Neural progenitor cell (in vitro differentiated cells): Measurements from ENCODE around the gene CELF6.

Experiments used
- CTCF ChIP-seq: fragments of 200-600 bp; sonication (generic); IDR thresholded peaks from 2 replicates; pipeline ENCODE4 v1.5.1; 2017; ENCODE audit warnings: antibody characterized with exemption, mild to moderate bottlenecking
- EZH2phosphoT487 ChIP-seq: fragments of 200-600 bp; sonication (generic); IDR thresholded peaks from 2 replicates; pipeline ENCODE4 v1.6.1; 2017; ENCODE audit warnings: antibody characterized with exemption

DNA sequence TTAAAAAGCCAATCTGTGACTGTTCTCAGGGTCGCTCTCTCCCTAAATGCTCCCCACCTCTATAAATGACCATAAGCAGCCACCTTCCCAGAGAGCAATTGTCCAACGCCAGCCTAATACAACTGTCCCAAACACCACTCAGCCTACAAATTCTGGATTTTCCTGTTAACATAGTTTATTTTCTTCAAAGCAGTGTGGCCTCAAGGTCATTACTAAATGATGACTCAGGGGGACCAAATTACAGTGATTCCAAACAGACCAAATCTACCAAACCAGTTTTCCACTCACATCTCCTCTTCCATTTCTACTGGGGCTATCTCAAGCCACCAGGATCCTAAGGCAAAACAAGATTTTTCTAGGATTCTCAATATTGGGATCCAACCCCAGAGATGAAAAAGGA is 33.3 kb upstream of the CELF6 start:
- no peak for TF ChIP-seq EZH2phosphoT487
- TF ChIP-seq CTCF = no peak
